GM19463 (cell line): ENCODE measurements around the gene CDH4.

Experiments used
- ATAC-seq: cut with Tn5 transposase; IDR thresholded peaks from one replicate; pipeline ENCODE4 v1.9.1; 2021; ENCODE audit warnings: mild to moderate bottlenecking, moderate library complexity; ENCODE audit not compliant: unreplicated experiment

CDH4 gene

GRCh38 chr20:61354001-61354390, 101.9 kb downstream of the CDH4 start:
- ATAC-seq: no peak

- ATAC-seq: no peak
Measured at GRCh38 chr20:61354501-61354900, 102.4 kb downstream of the CDH4 start.

DNA sequence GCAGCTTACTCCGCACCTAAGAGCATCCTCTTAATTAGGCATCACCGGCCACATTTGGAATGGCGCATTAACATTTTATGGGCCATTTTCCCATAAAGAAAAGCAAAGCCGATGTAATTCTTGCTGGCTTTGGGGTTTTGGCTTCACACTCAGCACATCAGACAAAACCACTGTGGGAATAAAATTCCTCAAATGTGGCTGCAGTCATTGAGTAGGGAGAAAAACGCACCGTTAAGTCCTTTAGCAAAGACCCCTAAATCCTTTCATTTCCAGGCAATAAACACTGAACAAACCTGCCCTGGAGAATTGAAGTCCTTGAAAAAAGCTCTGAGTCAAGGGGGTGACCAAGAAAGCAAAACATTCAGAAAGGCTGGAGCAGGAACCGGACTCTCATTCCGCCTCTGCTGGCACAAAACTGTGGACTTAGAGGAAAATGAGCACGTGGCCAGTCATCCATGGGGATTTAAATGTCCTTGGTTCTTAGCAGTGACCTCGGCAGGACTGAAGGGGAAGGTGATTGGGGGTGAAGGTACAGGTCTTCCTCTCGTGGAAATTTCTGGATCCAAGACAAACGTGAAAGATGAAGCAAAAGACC, 102.9 kb downstream of the CDH4 start:
- no peak for ATAC-seq

GRCh38 chr20:61355585-61355984, 103.5 kb downstream of the CDH4 start:
- ATAC-seq: no peak

GRCh38 chr20:61356196-61356595, 104.1 kb downstream of the CDH4 start:
- no peak for ATAC-seq

- ATAC-seq: no peak
Measured at GRCh38 chr20:61357119-61357518, 105.1 kb downstream of the CDH4 start.

DNA sequence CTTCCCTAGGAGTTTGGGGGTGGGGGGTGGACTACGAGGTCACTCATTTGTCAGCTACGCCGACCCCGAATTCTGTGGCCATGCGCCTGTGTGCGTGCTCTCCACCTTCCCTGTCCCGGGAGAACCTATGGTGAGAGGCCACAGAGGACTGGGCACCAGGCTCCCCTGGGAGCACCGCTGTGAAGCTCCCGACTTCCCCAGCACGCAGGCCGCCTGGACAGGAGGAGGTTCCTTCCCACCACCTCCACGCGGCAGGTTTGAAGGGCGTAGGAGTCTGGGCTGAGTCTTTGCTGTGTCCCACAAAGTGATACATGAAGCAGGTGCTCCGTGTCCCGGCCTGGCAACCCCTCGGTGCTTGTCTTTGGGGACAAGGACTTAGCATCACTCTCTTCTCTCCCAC, 107.2 kb downstream of the CDH4 start:
- ATAC-seq: no peak

DNA sequence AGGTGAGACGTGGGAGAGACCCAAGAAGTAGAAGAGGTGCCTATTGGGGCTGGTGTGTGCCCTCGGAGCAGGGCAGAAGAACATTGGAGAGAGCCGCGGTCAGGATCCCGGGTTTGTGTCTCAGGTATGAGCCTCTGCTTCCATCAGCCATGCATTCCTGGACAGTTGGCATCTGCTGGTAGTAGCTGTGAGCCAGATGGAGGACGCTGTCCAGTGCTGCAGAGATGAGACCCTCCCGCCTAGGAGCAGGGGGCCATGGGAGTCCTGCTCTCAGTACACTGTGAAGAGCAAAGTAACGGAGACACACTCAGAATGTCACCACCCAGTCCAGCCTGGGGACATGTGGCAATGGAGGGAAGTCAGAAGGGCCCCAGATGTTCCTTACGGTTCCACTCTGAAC, 108.2 kb downstream of the CDH4 start:
- ATAC-seq: no peak

DNA sequence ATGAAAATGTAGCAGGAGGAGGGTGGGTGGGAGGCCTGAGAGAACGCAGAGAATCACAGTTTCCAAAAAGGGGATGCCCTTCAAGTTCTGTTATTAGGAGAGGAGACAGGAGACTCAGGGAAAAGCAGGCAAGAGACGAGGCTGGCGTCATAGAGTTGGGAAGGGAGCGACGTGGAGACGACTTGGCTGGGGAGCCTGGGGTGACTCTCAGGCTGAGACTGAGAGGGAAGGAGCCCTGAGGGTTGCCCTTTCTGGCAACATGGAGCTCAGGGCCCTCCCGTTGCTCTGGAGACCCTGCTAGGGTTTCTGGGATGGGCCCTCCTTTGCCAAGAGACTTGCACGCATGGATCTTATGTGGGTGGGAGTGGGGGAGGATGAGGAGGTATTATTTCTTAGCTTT, 108.9 kb downstream of the CDH4 start:
- ATAC-seq: no peak

- ATAC-seq: no peak
Measured at GRCh38 chr20:61361501-61361900, 109.4 kb downstream of the CDH4 start.

DNA sequence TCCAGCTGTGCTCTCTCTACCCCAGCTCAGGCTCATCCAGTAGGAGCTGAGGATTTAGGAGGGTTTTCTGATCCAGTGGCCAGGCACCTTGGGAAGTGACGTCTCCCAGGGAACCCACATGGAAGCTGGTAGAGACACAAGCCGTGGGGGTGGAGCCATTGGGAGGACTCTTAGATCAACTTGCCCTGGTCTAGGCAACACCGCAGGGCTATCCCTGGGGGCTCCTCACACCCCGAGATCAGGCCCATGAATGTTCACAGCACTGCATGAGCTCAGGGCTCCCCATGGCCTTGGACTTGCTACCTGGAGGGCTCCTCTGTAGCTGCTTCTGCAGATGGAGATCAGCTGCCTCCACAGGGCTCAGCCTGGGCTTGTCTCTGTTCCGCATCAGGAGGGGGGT, 112.1 kb downstream of the CDH4 start:
- ATAC-seq: no peak

GRCh38 chr20:61366914-61367313, 114.9 kb downstream of the CDH4 start:
- ATAC-seq: no peak

GRCh38 chr20:61369731-61370520, 117.9 kb downstream of the CDH4 start:
- no peak for ATAC-seq

DNA sequence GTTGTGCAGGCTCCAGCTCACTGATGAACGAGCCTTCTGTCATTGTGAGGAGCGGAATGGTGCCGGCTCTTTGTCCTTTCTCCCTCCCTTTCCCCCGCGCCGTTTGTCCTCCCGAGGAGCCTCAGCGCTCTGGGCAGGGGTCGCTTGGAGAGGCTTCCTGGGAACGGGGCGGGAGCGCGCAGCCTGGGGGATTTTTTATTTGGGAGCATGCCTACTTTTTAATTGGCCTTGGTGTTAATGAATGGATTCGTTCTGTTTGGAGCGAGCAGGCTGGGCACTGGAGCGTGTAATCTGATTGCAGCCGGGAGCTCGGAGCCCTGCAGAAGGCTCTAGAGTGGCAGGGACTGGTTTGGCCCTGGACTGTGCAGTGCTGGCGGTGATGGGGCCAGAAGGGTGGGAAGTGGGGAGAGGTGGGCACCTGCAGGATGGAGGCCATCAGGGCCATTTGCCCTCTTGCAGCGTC, 118.8 kb downstream of the CDH4 start:
- no peak for ATAC-seq

DNA sequence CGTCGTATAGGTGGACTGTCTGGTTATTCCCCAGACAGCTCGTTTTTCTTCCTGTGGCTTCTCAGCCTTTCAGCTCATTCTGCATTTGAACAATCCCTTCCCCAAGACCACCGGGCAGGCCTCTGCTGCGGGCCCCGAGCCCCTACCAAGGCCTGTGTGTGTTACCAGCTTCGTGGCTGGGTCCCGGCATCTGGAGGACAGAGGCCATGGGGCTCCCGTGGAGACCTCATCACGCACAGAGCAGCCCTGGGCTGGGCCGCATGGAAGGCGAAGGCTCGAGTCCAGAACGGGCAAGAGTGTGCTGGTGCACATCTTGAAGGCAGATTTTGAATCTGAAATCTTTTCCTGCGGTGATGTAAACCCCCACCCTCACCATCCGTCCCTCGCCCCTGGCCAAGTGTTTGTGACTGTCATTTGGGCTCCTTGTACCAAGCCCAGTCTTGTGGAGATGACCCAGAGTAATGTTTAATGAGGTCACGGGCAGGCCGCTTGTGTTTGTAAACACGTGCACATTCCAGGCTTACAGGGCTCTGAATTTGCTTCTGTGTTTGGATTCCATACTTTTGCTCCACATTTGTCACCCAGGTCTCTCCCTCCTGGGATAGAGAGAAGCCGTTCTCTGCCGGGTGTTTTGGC, 119.6 kb downstream of the CDH4 start:
- no peak for ATAC-seq

GRCh38 chr20:61372137-61373054, 120.3 kb downstream of the CDH4 start:
- ATAC-seq: no peak

DNA sequence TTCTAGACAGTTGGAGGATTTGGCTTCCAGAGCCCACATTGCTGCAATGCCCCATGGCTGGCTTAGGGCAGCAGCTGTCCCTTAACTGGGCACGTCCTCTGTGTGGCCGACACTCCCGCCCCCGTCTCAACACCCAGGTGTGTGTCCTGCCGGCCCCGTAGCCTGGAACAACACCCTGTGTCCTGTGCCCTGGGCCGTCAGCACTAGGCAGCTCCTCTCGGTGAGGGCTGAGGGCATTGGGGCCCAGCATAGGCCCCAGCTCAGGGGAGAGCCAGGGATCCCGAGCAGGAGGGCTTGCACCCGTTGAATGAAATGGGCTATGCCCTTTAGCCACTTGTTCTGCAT, 121.0 kb downstream of the CDH4 start:
- no peak for ATAC-seq

DNA sequence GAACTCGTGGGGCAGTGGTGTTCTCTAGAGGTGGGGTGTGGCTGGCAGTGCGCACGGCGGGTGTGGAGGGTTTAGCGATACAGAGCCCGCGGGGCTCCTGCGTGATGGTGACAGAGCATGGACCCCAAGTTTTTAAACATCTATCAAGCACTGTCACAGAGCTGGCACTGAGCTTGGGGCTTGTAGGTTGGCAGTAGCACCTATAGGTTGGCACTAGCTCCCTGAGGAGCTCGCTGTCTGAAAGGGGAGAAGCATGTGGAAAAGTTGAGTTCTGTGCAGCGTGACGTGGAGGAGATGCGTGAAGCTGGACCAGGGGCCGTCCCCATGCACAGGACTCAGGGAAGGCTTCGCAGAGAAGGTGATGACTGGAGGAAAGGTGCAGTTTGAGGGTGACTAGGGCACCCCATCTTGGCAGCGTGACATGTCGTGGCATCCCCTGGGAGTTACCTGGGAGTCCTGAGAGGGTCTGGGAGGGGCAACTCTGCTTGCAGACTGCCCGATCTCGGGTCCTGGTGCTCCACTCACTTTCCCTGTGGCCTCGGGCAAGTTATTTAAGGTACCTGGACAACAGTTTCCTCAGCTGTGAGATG, 122.0 kb downstream of the CDH4 start:
- no peak for ATAC-seq

GRCh38 chr20:61376541-61377240, 124.6 kb downstream of the CDH4 start:
- no peak for ATAC-seq

DNA sequence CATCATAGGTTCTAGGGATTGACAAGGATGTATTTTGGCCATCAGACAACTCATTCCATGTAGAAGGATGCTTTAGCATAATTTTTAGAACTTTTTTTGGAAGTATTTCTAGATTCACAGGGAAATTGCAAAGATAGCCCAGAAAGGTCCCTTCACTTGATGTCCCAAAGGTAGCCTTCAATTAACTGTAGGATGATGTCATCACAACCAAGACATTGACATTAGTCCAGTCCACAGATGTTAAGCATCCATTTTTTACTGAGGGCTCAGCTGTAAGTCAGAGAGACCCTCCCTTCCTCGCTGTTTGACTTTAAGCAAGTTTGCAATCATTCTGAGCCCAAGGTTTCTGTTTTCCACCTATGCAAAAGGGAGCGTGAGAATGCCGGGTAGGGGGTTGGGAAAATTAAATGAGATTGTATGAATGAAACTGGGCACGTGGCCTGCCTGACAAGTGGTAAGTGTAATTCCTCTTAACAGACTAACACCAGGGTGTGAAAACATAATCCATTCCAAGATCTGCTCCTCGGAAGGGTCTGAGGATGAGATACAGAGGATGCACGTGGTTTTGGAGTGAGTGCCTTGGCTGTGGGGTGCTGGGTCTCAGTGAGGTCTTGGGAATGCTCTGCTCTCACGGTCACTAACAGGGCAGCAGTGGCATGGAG, 126.8 kb downstream of the CDH4 start:
- no peak for ATAC-seq
